Astrocyte (in vitro differentiated cells and primary cell): ENCODE data around the gene SNPH. TPM values are rescaled to one million over a fixed set of nuclear protein-coding genes. Genes with fewer than 3 reads are reported as not detected.
A peak's percentile ranks its signal among the peaks of the same experiment; 100 is the strongest.

Source experiments
- DNase-seq: peaks from one replicate; pipeline ENCODE4 v3.0.0-alpha.2; 2010; ENCODE audit warnings: low read depth
- FAIRE-seq: peaks from 2 replicates; lab custom pipeline; 2011; peaks lifted over from hg19 to GRCh38; lab: Jason Lieb, UNC
- H2AFZ ChIP-seq: 2 replicates; pipeline ENCODE4 v1.6.0; 2012; ENCODE audit warnings: low read depth, low read length, inconsistent platforms
- H3K27ac ChIP-seq: 2 replicates; pipeline ENCODE4 v1.5.1; 2011; ENCODE audit warnings: low read depth, low read length, inconsistent platforms
- H3K27me3 ChIP-seq: 2 replicates; pipeline ENCODE4 v1.6.0; 2011; ENCODE audit warnings: low read length, inconsistent platforms; ENCODE audit not compliant: insufficient read depth
- H3K36me3 ChIP-seq: 2 replicates; pipeline ENCODE4 v1.5.1; 2011; ENCODE audit warnings: low read length, inconsistent platforms; ENCODE audit not compliant: insufficient read depth
- H3K4me1 ChIP-seq: 2 replicates; pipeline ENCODE4 v1.5.1; 2011; ENCODE audit warnings: low read length, inconsistent platforms; ENCODE audit not compliant: insufficient read depth
- H3K4me2 ChIP-seq: 2 replicates; pipeline ENCODE4 v1.6.0; 2012; ENCODE audit warnings: low read length, inconsistent platforms
- H3K4me3 ChIP-seq: 2 replicates; pipeline ENCODE4 v1.5.1; 2011; ENCODE audit warnings: low read depth, mild to moderate bottlenecking, low read length, inconsistent platforms; ENCODE audit not compliant: insufficient read depth
- H3K79me2 ChIP-seq: 2 replicates; pipeline ENCODE4 v1.6.0; 2012; ENCODE audit warnings: mild to moderate bottlenecking, low read length, inconsistent platforms; ENCODE audit not compliant: insufficient read depth
- H3K9ac ChIP-seq: 2 replicates; pipeline ENCODE4 v1.6.0; 2012; ENCODE audit warnings: mild to moderate bottlenecking, low read length, inconsistent platforms
- H3K9me3 ChIP-seq: 2 replicates; pipeline ENCODE4 v1.5.1; 2012; ENCODE audit warnings: low read depth, mild to moderate bottlenecking, low read length, inconsistent platforms; ENCODE audit not compliant: insufficient read depth
- H4K20me1 ChIP-seq: 2 replicates; pipeline ENCODE4 v1.6.0; 2012; ENCODE audit warnings: low read length, inconsistent platforms; ENCODE audit not compliant: insufficient read depth
- H3K27ac Mint-ChIP-seq: one replicate; pipeline ENCODE4 v1.8.0; 2021; ENCODE audit warnings: mild to moderate bottlenecking, mixed read lengths; ENCODE audit not compliant: unreplicated experiment
- H3K27me3 Mint-ChIP-seq: one replicate; pipeline ENCODE4 v1.8.0; 2021; ENCODE audit warnings: low read depth, mixed read lengths; ENCODE audit not compliant: unreplicated experiment
- H3K36me3 Mint-ChIP-seq: one replicate; pipeline ENCODE4 v1.8.0; 2021; ENCODE audit warnings: low read depth, mixed read lengths; ENCODE audit not compliant: unreplicated experiment
- H3K4me1 Mint-ChIP-seq: one replicate; pipeline ENCODE4 v1.8.0; 2021; ENCODE audit warnings: low read depth, mixed read lengths; ENCODE audit not compliant: unreplicated experiment
- H3K4me3 Mint-ChIP-seq: one replicate; pipeline ENCODE4 v1.8.0; 2021; ENCODE audit warnings: mild to moderate bottlenecking, moderate library complexity, mixed read lengths; ENCODE audit not compliant: unreplicated experiment
- H3K9me3 Mint-ChIP-seq: one replicate; pipeline ENCODE4 v1.8.0; 2021; ENCODE audit warnings: mild to moderate bottlenecking, mixed read lengths; ENCODE audit not compliant: unreplicated experiment
- EZH2 ChIP-seq: IDR thresholded peaks from 2 replicates; pipeline ENCODE4 v1.6.1; 2012; ENCODE audit warnings: mild to moderate bottlenecking, low read length, inconsistent platforms; ENCODE audit not compliant: insufficient read depth
- total RNA-seq: library from RNA; stranded (reverse); gene quantifications from 2 replicates; pipeline ENCODE4 v1.2.1, GENCODE V29; 2021
- TF ChIP-seq, protein P1 (sequence below): IDR thresholded peaks from 2 replicates; pipeline ENCODE4 v1.5.1; 2011; ENCODE audit warnings: low read depth, mild to moderate bottlenecking, inconsistent platforms, low read length, moderate library complexity; ENCODE audit not compliant: insufficient read depth

The SNPH gene
- total RNA-seq, 1 donor from 2014 or later: 7.9 TPM

GRCh38 chr20:1224205-1224890 lies 41.7 kb upstream of the SNPH start:
- peaks cover 2% of the 10 kb centered on the region for H3K36me3 Mint-ChIP-seq
- H3K27ac Mint-ChIP-seq: no peak overlapping the region
- DNase-seq: no peak
- H3K4me1 Mint-ChIP-seq: no peaks in the 10 kb centered on the region
- H3K36me3 ChIP-seq: no peaks in the 10 kb centered on the region
- H3K4me1 ChIP-seq: no peaks in the 10 kb centered on the region
- H3K79me2 ChIP-seq: no peaks in the 10 kb centered on the region
- H3K27me3 Mint-ChIP-seq: peaks cover 25% of the 10 kb centered on the region
- TF ChIP-seq EZH2: no peak
- TF ChIP-seq, protein P1, sequence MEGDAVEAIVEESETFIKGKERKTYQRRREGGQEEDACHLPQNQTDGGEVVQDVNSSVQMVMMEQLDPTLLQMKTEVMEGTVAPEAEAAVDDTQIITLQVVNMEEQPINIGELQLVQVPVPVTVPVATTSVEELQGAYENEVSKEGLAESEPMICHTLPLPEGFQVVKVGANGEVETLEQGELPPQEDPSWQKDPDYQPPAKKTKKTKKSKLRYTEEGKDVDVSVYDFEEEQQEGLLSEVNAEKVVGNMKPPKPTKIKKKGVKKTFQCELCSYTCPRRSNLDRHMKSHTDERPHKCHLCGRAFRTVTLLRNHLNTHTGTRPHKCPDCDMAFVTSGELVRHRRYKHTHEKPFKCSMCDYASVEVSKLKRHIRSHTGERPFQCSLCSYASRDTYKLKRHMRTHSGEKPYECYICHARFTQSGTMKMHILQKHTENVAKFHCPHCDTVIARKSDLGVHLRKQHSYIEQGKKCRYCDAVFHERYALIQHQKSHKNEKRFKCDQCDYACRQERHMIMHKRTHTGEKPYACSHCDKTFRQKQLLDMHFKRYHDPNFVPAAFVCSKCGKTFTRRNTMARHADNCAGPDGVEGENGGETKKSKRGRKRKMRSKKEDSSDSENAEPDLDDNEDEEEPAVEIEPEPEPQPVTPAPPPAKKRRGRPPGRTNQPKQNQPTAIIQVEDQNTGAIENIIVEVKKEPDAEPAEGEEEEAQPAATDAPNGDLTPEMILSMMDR: no peak
- no peak overlapping the region for H3K27ac ChIP-seq
- H3K4me2 ChIP-seq: no peak overlapping the region
- no peak overlapping the region for H2AFZ ChIP-seq
- peaks cover 7% of the 10 kb centered on the region for H3K9me3 Mint-ChIP-seq
- H3K4me3 ChIP-seq: no peak overlapping the region
- H3K9me3 ChIP-seq: no peaks in the 10 kb centered on the region
- no peaks in the 10 kb centered on the region for H4K20me1 ChIP-seq
- H3K27me3 ChIP-seq: peaks cover 14% of the 10 kb centered on the region
- FAIRE-seq: no peak
- H3K4me3 Mint-ChIP-seq: peak overlapping the region; percentile 60
- H3K9ac ChIP-seq: no peak overlapping the region

DNA sequence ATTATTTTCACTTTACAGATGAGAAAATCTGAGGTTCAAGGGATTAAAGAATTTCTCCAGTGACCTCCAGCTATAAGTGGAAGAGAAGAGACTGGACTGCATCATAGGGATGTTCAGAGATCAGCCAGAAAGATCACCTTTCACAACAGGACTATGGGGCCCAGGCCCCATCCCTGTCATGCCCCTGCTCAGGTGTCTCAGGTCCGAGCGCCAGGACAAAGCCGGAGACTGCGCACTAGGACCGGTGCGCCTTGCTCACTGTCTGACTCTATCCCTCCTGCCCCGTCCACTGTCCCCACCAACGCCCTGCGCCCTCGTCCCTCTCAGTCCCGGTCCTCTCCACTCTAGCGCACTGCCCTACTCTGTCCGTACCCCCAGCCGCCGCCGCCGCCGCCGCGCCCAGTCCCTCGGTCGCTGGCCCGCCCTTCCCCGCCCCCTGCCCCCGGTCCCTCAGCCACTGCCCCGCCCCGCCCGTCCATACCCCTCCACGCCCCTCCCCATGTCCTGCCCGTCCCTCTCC lies 40.8 kb upstream of the SNPH start:
- H3K36me3 ChIP-seq: no peaks in the 10 kb centered on the region
- H3K4me2 ChIP-seq: peak overlapping the region; percentile 79
- no peaks in the 10 kb centered on the region for H3K4me1 Mint-ChIP-seq
- H3K27me3 Mint-ChIP-seq: peaks cover 24% of the 10 kb centered on the region
- H3K36me3 Mint-ChIP-seq: peaks cover 2% of the 10 kb centered on the region
- DNase-seq: no peak
- no peaks in the 10 kb centered on the region for H3K4me1 ChIP-seq
- TF ChIP-seq EZH2: no peak
- TF ChIP-seq, protein P1: no peak
- no peak for FAIRE-seq
- H3K27ac ChIP-seq: no peak overlapping the region
- no peak overlapping the region for H3K9ac ChIP-seq
- peak overlapping the region; percentile 48 for H3K4me3 ChIP-seq
- no peaks in the 10 kb centered on the region for H3K9me3 ChIP-seq
- peak overlapping the region; percentile 77 for H2AFZ ChIP-seq
- H3K27me3 ChIP-seq: peaks cover 14% of the 10 kb centered on the region
- H3K4me3 Mint-ChIP-seq: peak overlapping the region; percentile 79
- peaks cover 7% of the 10 kb centered on the region for H3K9me3 Mint-ChIP-seq
- H3K27ac Mint-ChIP-seq: no peak overlapping the region
- no peaks in the 10 kb centered on the region for H3K79me2 ChIP-seq
- H4K20me1 ChIP-seq: no peaks in the 10 kb centered on the region
